ENCODE measurements around the gene TIMM21. TPM values are rescaled to one million over a fixed set of nuclear protein-coding genes. Genes with fewer than 3 reads are reported as not detected.
A peak's percentile ranks its signal among the peaks of the same experiment; 100 is the strongest.

Gene TIMM21
- polyA plus RNA-seq, 1 donor (not counting 4 experiments of a cell fraction or from before 2014, with no cell fraction given) = 76.0 TPM

GRCh38 chr18:74115046-74115445 is 33.3 kb upstream of the TIMM21 start:
- Histone ChIP-seq H3K36me3 (ENCODE audit: control insufficient read depth in 2 of 2, extremely low read depth in 1 of 2, insufficient read depth in 2 of 2, low read length in 2 of 2) (no peaks in the 10 kb centered on the region), H2AFZ (ENCODE audit: control insufficient read depth, low read length) (no peak overlapping the region), H3K9me3 (ENCODE audit: control insufficient read depth, low read depth, low read length) (no peaks in the 10 kb centered on the region), H3K79me2 (ENCODE audit: control insufficient read depth, insufficient read depth, low read length) (no peaks in the 10 kb centered on the region), H3K9ac (ENCODE audit: control insufficient read depth, extremely low read depth, insufficient read depth, low read length) (no peak overlapping the region), H3K4me2 (ENCODE audit: control insufficient read depth, extremely low read depth, insufficient read depth, low read depth, low read length) (no peak overlapping the region), H3K4me3 (ENCODE audit: control insufficient read depth in 2 of 3, extremely low read depth in 1 of 3, insufficient read depth in 2 of 3, low read depth in 1 of 3, low read length in 3 of 3) (no peak overlapping the region), H3K27me3 (ENCODE audit: control insufficient read depth, extremely low read depth, insufficient read depth, low read length) (no peaks in the 10 kb centered on the region), H4K20me1 (ENCODE audit: control insufficient read depth, extremely low read depth, insufficient read depth, low read length) (no peaks in the 10 kb centered on the region), H3K9me1 (ENCODE audit: control insufficient read depth, extremely low read depth, insufficient read depth, low read length) (no peaks in the 10 kb centered on the region), H3K4me1 (ENCODE audit: control insufficient read depth, extremely low read depth, insufficient read depth, low read length) (no peaks in the 10 kb centered on the region), H3K27ac (ENCODE audit: control insufficient read depth, insufficient read depth, low read length) (no peak overlapping the region)
- FAIRE-seq (no peak), DNase-seq (ENCODE audit: low read depth, low spot score) (no peak)
- dilution Hi-C loops (cut with MboI; ENCODE audit: extremely low pct_ligation_motif_present, low sequenced_read_pairs) = no loop called here
- TF ChIP-seq, protein P1, sequence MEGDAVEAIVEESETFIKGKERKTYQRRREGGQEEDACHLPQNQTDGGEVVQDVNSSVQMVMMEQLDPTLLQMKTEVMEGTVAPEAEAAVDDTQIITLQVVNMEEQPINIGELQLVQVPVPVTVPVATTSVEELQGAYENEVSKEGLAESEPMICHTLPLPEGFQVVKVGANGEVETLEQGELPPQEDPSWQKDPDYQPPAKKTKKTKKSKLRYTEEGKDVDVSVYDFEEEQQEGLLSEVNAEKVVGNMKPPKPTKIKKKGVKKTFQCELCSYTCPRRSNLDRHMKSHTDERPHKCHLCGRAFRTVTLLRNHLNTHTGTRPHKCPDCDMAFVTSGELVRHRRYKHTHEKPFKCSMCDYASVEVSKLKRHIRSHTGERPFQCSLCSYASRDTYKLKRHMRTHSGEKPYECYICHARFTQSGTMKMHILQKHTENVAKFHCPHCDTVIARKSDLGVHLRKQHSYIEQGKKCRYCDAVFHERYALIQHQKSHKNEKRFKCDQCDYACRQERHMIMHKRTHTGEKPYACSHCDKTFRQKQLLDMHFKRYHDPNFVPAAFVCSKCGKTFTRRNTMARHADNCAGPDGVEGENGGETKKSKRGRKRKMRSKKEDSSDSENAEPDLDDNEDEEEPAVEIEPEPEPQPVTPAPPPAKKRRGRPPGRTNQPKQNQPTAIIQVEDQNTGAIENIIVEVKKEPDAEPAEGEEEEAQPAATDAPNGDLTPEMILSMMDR (optimal IDR thresholded peaks at IDR 0.05 in 1 of 3, IDR thresholded peaks at IDR 0.05 in 1 of 3, conservative IDR thresholded peaks at IDR 0.05 in 1 of 3; ENCODE audit: extremely low read depth in 1 of 3, insufficient read depth in 2 of 3, low read length in 3 of 3) = no peak
- TF ChIP-seq EZH2 (IDR thresholded peaks at IDR 0.05; ENCODE audit: low read length) = no peak

DNA sequence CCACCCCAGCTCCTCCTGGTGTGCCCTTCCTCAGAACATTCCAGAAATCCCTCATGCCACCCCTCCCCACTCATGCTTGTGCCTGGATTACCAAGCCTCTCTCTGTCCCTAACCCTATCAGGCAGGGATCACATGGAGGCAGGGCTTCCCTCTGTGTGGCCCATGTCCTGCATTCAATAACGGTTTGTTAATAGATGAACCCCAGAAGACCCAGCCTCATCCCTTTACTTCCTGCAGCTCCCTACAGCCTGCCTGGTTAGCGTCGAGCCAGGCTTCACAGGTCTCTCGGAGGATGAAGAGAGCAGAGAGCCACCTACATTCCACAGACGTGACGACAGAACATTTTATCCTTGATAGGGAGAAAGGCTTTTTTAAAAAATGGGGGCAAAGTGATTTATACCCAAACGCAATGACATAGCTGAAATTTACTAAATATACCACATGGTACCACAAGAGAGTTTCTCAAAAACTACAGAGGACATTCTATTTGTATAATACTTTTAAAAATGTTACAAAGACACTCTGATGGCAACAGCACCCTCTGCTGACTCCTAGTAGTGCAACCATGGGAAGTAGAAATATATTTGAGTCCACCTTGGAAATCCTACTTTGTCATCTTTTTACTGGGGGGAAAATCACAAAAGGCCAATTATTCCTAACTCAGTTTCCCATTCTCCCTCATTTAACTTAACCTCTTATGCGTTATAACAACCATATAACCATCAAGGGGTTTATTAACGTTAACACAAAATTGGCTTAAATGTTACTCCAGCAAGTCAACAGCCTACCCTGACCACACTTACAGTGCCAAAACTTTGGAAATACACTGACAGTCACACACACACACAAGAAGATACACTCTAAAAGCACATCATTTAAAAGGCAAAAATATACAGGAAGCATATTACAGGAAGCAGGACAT is 31.4 kb upstream of the TIMM21 start:
- H3K27me3 ChIP-seq (ENCODE audit: control insufficient read depth, extremely low read depth, insufficient read depth, low read length) = no peaks in the 10 kb centered on the region
- H3K9me3 ChIP-seq (ENCODE audit: control insufficient read depth, low read depth, low read length) = no peaks in the 10 kb centered on the region
- H3K9me1 ChIP-seq (ENCODE audit: control insufficient read depth, extremely low read depth, insufficient read depth, low read length) = no peaks in the 10 kb centered on the region
- H3K79me2 ChIP-seq (ENCODE audit: control insufficient read depth, insufficient read depth, low read length) = no peaks in the 10 kb centered on the region
- no peaks in the 10 kb centered on the region for H3K4me1 ChIP-seq (ENCODE audit: control insufficient read depth, extremely low read depth, insufficient read depth, low read length)
- H2AFZ ChIP-seq (ENCODE audit: control insufficient read depth, low read length) = peak overlapping the region; percentile 32
- FAIRE-seq (no peak), DNase-seq (ENCODE audit: low read depth, low spot score) (no peak)
- no peak overlapping the region for H3K9ac ChIP-seq (ENCODE audit: control insufficient read depth, extremely low read depth, insufficient read depth, low read length)
- no peak overlapping the region for H3K4me3 ChIP-seq (ENCODE audit: control insufficient read depth in 2 of 3, extremely low read depth in 1 of 3, insufficient read depth in 2 of 3, low read depth in 1 of 3, low read length in 3 of 3)
- TF ChIP-seq EZH2 (IDR thresholded peaks at IDR 0.05; ENCODE audit: low read length) = no peak
- TF ChIP-seq, protein P1 (optimal IDR thresholded peaks at IDR 0.05 in 1 of 3, IDR thresholded peaks at IDR 0.05 in 1 of 3, conservative IDR thresholded peaks at IDR 0.05 in 1 of 3; ENCODE audit: extremely low read depth in 1 of 3, insufficient read depth in 2 of 3, low read length in 3 of 3) = peak; percentile 17 to 67 (median 59)
- H3K4me2 ChIP-seq (ENCODE audit: control insufficient read depth, extremely low read depth, insufficient read depth, low read depth, low read length) = no peak overlapping the region
- dilution Hi-C loops (cut with MboI; ENCODE audit: extremely low pct_ligation_motif_present, low sequenced_read_pairs) = no loop called here
- no peaks in the 10 kb centered on the region for H4K20me1 ChIP-seq (ENCODE audit: control insufficient read depth, extremely low read depth, insufficient read depth, low read length)
- H3K27ac ChIP-seq (ENCODE audit: control insufficient read depth, insufficient read depth, low read length) = no peak overlapping the region
- H3K36me3 ChIP-seq (ENCODE audit: control insufficient read depth in 2 of 2, extremely low read depth in 1 of 2, insufficient read depth in 2 of 2, low read length in 2 of 2) = no peaks in the 10 kb centered on the region
